HG03354 (cell line): ENCODE data around the gene ZMYND8.
"Not testable (repeated sequence)": the region's sequence is repeated elsewhere in the genome, so short reads cannot be mapped to it uniquely, and the experiment has no call there.

Experiments
- ATAC-seq: cut with Tn5 transposase; IDR thresholded peaks from one replicate; pipeline ENCODE4 v1.9.1; 2021; ENCODE audit warnings: mild to moderate bottlenecking; ENCODE audit not compliant: unreplicated experiment, poor library complexity, severe bottlenecking

Gene ZMYND8

DNA sequence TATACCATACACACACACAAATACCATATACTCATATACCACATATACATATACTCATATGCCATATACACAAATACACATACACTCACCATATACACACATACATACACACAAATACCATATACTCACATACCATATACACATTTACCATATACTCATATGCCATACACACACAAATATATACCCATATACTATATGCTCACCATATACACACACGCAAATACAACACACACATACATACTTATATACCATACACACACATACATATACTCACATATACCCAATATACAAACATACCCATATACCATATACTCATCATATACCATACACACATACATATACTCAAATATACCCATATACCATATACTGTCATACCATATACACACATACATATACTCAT lies 99.2 kb downstream of the ZMYND8 start:
- no peak for ATAC-seq

DNA sequence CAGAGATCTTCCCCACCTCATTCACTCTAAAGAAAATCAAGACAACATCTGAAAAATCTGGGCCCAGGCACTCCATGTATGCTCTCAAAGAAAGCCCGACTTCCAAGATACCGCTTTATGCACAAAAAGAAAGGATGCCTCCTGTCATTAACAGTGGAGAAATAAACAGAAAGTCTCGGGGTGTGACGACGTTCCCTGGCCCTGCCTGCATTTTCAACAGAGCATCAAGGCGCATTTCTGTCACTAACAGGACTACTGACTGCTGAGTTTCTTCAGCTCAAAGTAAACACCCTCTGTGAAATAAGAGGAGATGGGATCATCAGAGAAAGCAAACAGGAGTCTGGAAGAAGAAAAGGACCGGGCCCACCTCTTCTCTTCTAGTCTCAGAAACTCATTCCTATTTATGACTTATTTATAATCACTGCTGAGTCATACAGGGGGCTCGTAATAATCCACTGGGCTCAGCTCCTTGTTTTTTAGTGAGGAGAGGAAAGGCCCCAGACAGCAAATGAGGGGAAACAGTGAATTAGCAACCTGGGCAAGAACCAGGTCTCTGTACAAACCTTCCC lies 99.7 kb downstream of the ZMYND8 start:
- ATAC-seq, result no peak

DNA sequence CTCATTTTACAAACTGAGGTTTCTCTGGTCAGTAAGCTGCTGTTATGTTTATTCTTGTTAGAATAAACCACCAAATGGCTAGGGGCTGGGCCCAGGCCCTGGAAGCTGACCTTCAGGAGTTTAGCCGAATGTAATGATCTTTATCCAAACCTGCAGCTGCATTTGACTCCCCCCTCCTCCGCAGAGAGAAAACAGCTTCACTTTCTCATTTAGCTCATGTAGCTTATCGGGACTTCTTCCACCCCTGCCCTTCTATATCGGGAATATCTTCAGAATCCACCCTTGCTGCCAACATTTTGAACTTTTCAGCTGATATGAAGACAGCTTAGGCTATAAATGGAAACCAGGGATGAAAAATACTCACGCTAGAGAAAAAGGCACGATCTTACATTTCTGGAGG lies 102.6 kb downstream of the ZMYND8 start:
- no peak for ATAC-seq

DNA sequence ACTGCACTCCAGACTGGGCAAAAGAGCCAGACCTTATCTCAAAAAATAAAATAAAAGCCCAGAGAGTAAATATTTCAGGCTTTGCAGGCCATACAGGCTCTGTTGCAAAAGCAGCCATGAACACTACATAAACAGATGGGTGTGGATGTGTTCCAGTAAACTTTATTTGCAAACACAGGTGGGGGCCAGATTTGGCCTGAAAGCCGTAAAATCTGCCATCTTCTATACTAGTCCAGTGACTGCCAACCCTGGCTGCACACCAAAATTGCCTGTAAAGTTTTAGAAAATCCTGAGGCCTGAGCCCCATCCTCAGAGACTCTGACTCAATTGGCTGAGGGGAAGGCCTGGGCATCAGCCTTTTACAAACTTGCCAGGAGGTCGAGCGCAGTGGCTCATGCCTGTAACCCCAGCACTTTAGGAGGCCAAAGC lies 103.6 kb downstream of the ZMYND8 start:
- ATAC-seq, result no peak

DNA sequence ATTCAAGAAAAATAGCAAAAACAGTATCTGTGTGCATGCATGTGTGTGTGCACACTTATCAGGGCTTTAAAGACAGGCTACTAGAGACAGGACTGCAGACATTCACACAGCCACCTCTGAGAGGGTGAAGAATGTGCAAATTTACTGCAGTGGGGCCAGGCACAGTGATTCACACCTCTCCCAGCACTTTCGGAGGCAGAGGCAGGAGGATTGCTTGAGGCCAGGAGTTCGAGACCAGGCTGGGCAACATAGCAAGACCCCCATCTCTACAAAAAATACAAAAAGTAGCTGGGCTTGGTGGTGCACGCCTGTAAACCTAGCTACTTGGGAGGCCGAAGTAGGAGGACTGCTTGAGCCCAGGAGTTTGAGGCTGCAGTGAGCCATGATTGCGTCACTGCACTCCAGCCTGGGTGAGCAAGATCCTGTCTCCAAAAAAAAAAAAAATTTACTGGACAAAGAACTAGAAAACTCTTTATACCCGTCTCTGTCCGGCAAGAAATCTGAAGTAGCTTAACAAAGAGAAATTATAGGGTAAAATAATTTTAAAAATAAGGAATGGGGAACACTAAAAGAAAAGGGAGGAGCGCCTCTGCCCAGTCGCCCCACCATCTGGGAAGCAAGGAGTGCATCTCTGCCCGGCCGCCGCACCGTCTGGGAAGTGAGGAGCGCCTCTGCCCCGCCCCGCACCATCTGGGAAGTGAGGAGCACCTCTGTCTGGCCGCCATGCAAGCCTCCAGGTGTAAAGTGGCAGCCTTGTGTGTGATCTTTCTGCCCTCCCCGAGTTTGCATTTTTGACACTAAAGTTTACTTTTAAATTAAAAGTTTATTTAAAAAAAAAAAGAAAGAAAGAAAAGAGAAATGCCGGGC lies 105.1 kb downstream of the ZMYND8 start:
- no peak for ATAC-seq

DNA sequence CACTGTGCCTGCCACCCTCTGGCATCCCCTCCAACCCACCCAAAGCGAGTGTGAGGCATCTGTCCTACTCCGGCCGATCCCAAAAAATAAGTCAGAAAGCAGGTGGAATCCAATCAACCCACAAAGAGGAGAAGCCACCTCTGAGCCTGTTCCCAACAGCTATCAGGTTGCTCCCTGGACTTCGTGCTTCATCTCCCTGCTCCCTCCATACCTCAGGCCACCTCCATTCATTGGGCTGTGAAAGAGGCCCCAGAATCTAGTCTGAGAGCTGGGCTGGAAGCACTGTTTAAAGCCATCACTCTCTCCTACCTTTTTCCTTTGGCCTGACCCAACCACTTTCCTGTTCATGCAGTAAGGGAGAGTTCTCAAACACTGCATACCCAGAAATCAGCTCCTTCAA lies 106.1 kb downstream of the ZMYND8 start:
- ATAC-seq, result no peak

DNA sequence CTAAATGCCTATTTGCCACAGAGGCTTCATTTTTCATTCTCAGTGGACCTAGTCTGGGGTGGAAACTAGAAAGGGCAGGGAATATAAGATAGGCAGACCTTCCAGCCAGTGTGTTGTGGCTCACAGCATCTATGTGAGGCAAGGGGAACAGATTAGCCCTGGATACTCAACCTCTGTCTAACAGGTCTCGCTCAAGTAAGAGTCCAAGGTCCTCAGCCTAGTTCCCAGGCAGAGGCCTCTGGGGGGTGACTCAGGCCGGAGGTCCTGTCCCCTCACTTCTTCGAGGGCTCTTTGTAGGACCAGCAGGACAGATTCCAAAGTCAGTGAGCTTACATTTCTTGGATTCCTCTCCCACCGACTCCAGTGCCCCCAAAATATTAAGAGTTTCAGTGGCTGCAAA lies 106.6 kb downstream of the ZMYND8 start:
- no peak for ATAC-seq

DNA sequence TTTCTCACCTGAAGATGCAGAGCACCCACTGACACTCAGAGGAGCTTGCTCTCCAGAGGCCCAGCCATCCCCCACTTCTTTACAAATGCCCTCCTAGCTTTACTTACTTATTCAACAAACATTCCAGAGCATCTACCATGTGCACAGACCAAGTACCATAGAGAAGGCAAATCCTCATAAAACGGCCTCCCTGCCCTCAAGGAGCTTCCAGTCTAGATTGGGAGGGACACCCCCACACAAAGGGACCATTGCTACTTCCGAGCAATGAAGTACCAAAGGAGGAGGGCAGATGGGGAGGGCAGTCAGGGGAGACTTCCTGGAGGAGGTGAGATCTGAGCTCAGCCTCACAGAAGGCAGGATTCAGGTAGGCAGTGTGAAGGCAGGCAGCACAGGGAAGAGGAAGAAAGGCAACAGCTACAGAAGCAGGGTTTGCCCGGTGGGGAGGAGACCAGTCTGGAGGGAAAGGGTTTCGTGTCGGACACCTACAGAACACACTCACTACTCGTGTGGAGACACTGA lies 108.0 kb downstream of the ZMYND8 start:
- ATAC-seq, result no peak

DNA sequence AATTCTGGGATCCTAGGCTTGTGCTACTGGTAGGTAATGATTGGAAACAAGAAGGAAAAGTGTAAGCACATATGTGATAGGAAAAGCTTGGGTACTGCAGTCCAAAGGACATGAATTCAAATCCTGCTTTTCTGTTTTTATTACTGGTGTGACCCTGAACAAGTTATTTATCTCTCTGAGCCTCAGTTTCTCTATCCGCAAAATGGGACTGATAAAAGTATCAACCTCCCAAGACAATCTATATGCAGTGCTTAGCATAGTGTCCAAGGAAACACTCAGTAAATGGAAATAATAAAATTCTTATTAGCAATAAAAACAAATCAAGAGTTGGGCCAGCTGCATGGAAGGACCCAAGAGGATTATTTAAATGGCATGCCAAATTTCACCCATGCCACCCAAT lies 108.5 kb downstream of the ZMYND8 start:
- ATAC-seq, result no peak

DNA sequence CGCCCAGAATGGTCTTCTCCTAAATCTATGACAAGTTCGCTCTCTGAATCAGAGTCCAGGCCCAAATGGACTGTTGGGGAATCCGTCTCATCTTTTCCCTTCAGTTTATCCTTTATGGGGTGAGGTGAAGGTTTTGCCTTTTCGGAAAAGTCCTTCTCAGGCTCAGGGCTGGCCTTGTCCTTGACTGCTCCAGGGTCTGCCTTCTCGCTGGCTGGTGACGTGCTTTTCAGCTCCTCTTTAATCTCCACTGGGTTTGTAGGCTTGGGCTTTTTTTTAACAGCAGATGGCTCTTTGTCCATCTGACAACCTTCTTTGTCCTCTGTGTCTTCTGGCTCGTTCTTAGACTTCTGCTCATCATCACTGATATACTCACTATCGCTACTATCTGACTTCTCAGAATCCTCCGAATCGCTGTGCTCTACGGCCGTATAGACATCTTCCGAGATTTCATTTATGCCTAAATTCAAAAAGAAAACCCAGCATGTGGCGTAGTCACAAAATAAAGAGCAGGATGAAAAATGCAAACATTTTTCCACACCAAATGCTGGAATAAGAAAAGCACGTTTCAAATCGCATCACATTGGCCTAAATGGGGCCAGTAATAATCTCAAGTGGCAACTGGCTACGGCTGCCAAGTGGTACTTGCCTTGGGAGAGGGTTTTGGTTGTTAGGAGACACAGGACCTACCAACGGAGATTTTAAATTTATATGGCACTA lies 110.3 kb downstream of the ZMYND8 start:
- no peak for ATAC-seq

DNA sequence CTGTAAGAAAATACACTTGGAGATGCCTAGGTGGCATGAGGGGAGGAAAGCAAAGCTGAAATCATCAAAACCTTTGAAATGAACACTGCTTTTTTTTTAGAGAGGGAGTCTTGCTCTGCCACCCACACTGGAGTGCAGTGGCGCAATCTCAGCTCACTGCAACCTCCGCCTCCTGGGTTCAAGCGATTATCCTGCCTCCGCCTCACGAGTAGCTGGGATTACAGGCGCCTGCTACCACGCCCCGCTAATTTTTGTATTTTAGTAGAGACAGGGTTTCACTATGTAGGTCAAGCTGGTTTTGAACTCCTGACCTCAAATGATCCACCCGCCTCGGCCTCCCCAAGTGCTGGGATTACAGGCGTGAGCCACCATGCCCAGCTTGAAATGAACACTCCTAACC lies 111.3 kb downstream of the ZMYND8 start:
- ATAC-seq, result not testable (repeated sequence)

DNA sequence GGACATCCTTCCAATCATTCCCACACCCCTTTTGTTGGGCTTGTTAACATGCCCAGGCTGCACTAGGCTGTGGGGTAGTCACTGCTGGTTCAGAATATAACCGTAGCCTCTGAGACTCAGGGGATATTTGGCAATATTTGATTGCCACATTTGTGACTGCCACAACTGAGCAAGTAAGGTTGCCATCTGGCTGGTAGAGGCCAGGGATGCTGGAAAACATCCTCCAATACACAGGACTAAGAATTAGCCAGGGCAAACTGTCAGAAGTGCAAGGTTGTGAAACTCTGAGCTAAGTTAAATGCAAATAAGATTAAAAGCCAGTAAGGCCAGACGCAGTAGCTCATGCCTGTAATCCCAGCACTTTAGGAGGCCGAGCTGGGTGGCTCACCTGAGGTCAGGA lies 112.0 kb downstream of the ZMYND8 start:
- ATAC-seq, result no peak

DNA sequence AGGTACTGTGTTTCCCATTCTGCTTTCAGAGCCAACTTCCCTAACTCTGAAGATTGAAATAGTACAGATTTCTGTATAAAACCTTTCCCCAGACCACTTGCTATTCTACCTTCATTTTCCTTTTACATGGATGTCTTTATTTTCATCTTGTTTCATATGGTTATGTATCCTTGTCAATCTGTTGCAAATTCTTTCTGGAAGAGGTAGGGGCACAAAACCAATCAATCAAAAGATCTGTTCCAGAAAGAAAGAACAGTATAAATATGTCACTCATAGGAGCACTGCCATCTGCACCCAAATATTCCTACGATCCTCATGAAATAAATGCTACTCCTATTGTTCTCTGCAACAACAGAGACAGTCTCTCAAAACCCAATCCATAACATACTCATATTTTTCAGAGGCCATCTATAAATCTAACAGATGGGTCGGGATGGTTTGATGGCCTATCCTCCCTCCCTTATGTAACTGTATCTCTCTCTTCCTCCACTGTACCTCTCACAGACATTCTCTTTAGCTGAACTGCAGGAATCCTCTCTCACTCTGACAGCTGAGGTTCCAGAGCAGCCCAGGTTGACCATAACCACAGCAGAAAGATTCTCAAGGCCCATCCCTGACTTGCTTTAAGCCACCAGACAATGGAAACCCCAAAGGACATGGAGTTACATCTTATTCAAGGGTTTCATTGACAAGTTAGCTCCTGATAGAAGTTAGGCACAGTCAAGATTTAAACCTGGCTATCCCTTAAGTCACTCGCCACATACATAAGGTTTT lies 112.8 kb downstream of the ZMYND8 start:
- ATAC-seq, result no peak

DNA sequence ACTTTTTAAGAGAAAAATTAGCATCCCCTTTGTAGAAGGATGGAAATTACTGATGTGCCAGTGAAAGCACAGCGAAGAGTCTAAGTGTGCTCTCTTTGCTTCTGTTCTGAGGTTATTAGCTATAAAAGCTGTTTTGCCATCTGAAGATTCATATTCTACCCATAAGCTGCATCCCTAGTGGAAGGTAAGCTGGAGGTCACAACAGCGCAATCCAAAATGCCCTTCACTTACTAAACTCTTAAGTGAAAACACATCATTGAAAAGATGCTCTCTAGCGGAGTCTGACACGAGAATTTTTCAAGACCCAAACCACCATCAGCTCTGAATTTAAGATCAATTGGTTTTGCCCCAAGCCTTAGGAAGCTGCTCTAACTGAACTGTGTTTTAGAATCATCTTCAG lies 113.5 kb downstream of the ZMYND8 start:
- no peak for ATAC-seq

DNA sequence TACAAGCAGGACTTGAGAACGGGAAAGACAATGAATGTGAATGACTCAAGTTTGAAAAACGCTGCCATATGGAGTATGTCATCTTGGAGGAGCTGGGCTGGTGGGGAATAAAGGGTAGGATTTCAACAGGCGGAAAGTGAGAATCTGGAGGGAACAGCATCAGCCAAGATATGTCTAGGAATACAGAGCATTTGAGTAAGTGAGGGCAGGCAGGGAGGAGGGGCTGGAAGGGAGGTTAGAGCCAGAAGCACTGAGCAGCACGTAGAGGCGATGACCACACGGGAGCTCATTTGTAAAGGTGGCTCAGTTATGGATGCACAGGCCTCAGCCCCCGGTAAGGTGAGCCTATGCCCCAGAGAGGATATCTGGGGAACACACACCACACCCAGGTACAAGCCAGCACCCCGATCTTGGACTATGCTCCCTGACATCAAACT lies 115.1 kb downstream of the ZMYND8 start:
- no peak for ATAC-seq

DNA sequence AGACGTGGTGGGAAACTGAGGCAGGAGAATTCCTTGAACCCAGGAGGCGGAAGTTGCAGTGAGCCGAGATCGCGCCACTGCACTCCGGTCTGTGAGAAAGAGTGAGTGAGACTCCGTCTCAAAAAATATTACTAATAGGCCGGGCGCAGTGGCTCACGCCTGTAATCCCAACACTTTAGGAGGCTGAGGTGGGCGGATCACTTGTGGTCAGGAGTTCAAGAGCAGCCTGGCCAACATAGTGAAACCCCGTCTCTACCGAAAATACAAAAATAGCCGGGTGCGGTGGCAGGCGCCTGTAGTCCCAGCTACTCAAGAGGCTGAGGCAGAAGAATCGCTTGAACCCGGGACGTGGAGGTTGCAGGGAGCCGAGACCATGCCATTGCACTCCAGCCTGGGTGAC lies 116.4 kb downstream of the ZMYND8 start:
- ATAC-seq, result not testable (repeated sequence)

DNA sequence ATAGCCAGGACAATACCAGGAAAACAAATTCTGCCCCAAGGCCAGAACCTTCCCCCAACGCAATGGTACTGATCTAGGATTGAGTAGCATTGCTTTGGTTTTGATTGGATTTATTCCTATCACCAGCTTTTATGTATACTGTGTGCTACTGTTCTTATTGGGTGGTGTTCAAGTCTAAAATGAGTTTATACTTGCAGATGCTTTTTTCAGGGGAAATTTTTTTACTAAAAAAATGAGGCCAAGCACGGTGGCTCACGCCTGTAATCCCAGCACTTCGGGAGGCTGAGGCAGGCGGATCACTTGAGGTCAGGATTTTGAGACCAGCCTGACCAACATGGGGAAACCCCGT lies 116.8 kb downstream of the ZMYND8 start:
- ATAC-seq, result no peak

DNA sequence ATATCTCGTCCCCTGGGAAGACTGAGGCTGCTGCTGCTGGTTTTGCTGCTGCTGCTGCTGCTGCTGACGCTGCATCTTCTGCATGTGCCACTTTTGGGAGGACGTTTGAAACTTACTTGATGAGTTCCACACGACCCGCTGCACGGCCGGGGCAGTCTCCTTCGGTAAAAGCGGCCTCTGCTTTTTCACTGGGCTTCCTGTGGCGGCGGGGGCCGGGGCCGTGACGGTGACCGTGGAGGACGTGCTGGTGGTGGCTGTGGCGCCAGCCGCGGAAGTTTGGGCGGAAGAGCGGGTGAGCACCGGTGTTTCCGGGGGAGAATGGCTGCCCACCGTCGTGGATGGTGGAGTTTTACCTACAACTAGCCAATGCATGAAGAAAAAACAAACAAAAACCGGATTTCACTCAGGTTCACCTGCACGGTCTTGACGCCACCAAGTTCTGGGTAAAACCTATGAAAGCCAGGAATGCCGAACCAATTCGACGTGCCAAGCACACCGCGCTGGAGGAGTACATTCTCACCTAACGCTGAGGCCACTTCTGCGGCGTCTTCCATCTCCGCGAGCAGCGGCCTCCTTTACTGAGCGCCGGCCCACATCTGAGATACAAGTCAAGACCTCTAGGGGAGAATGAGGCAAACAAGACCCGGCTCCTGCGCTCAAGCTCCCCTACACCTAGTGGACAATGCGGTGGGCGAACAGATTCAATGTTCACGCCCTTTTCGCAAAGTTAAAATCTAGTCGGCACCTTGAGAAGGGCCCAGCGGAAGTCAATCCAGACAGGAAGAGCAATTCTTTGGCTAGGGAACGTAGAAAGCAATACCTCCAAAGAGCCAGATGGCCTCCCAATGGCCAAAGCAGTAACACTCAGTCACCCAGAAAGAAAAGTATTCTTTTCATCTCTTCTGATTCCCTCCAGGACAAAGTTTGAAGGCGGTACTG lies 117.5 kb downstream of the ZMYND8 start:
- no peak for ATAC-seq

DNA sequence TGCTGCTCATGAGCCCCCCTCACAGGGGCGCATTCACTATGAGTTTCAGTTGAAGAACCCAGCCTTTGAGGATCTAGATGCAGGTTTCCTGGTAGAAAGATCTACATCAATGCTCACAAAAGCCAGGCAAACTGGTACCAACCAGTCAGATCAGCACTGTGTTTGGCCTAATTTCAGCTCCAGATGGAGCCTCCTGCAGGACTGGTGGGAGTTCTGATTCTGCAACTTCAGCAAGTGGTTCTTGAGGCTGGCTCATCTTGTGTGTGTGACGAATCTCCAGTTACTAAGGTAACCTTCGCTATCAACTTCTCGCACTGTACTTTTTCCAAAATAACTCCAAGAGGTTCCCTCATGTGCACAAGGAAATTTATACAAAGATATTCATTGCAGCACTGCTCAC lies 118.8 kb downstream of the ZMYND8 start:
- no peak for ATAC-seq
